GM12878 (cell line): ENCODE measurements around the gene GBP4. TPM values are rescaled to one million over a fixed set of nuclear protein-coding genes. Genes with fewer than 3 reads are reported as not detected.

Experiments used
- ATAC-seq: fragments of 200-7000 bp; cut with Tn5 transposase; 3 replicates; pipeline ENCODE4 v1.9.1; 2020; ENCODE audit warnings: mild to moderate bottlenecking, moderate library complexity
- BruUV-seq: library from RNA; stranded (reverse); fragments of 400-500 nt; replicated peaks from 2 replicates; lab custom pipeline; 2021; lab: Mats Ljungman, UMichigan
- CTCF ChIA-PET: fragments of 300-600 bp; sonication (Branson Sonifier 250); formaldehyde crosslinking; extraction: SDS; loops from one replicate; lab custom pipeline; 2021; ENCODE audit warnings: inconsistent platforms; lab: Yijun Ruan, JAX
- POLR2A ChIA-PET: fragments of 350-600 bp; formaldehyde crosslinking; extraction: SDS; loops from one replicate; lab custom pipeline; 2021; ENCODE audit warnings: inconsistent platforms; lab: Charles Lee
- RAD21 ChIA-PET: fragments of 300-600 bp; sonication (Branson Sonifier 250); formaldehyde crosslinking; loops from one replicate; lab custom pipeline; 2023; ENCODE audit warnings: antibody characterized with exemption; ENCODE audit not compliant: unreplicated experiment; lab: Charles Lee
- SMC1A ChIA-PET: fragments of 300-600 bp; sonication (Branson Sonifier 250); formaldehyde crosslinking; loops from one replicate; lab custom pipeline; 2023; ENCODE audit not compliant: unreplicated experiment, uncharacterized antibody; lab: Charles Lee
- DNase-seq: peaks from one replicate; pipeline ENCODE4 v3.0.0-alpha.2; 2011; ENCODE audit warnings: low read depth, low spot score
- FAIRE-seq: peaks from 3 replicates; lab custom pipeline; 2011; peaks lifted over from hg19 to GRCh38; lab: Jason Lieb, UNC
- H2AFZ ChIP-seq: 2 replicates; pipeline ENCODE4 v1.6.0; 2011; ENCODE audit warnings: low read depth, low read length, control low read depth; ENCODE audit not compliant: control insufficient read depth
- H3K27ac ChIP-seq: 2 replicates; pipeline ENCODE4 v1.5.1; 2011; ENCODE audit warnings: control low read depth; ENCODE audit not compliant: control insufficient read depth, insufficient read depth
- H3K27me3 ChIP-seq, 2 experiments: replicated peaks in 1 of 2; 2 replicates each; pipeline versions ENCODE4 v1.6.0 to v1.6.1; 2011; ENCODE audit warnings: low read length in 1 of 2; ENCODE audit not compliant: control insufficient read depth in 2 of 2, insufficient read depth in 2 of 2
- H3K36me3 ChIP-seq, 2 experiments: 2 replicates each; pipeline ENCODE4 v1.5.1; 2011; ENCODE audit warnings: low read length in 1 of 2; ENCODE audit not compliant: control insufficient read depth in 2 of 2, insufficient read depth in 2 of 2
- H3K4me1 ChIP-seq: 2 replicates; pipeline ENCODE4 v1.6.1; 2011; ENCODE audit warnings: mild to moderate bottlenecking, low read length, moderate library complexity, mixed read lengths; ENCODE audit not compliant: control insufficient read depth, insufficient read depth
- H3K4me2 ChIP-seq: 2 replicates; pipeline ENCODE4 v1.6.0; 2011; ENCODE audit warnings: control low read depth; ENCODE audit not compliant: control insufficient read depth, insufficient read depth
- H3K4me3 ChIP-seq: fragments of 200-600 bp; sonication (generic); 2 replicates; pipeline ENCODE4 v1.5.1; 2016
- H3K79me2 ChIP-seq: 2 replicates; pipeline ENCODE4 v1.6.0; 2011; ENCODE audit warnings: low read length; ENCODE audit not compliant: control insufficient read depth, insufficient read depth
- H3K9ac ChIP-seq: 2 replicates; pipeline ENCODE4 v1.8.0; 2011; ENCODE audit warnings: low read length, control low read depth, mixed read lengths; ENCODE audit not compliant: control insufficient read depth, insufficient read depth
- H3K9me3 ChIP-seq: replicated peaks from 3 replicates; pipeline ENCODE4 v1.5.1; 2011; ENCODE audit warnings: mild to moderate bottlenecking, low read length; ENCODE audit not compliant: control insufficient read depth, insufficient read depth
- H4K20me1 ChIP-seq: 2 replicates; pipeline ENCODE4 v1.6.0; 2011; ENCODE audit not compliant: control insufficient read depth, insufficient read depth
- ATF2 ChIP-seq: IDR thresholded peaks from 2 replicates; pipeline ENCODE4 v1.6.1; 2012; ENCODE audit warnings: low read length, inconsistent platforms
- BCL3 ChIP-seq: IDR thresholded peaks from 2 replicates; pipeline ENCODE4 v1.6.1; 2011; ENCODE audit warnings: borderline replicate concordance, low read depth, mild to moderate bottlenecking, moderate library complexity, low read length; ENCODE audit not compliant: insufficient read depth, poor library complexity, severe bottlenecking
- CHD2 ChIP-seq: IDR thresholded peaks from 2 replicates; pipeline ENCODE4 v1.6.1; 2011; ENCODE audit warnings: low read depth, low read length, improper control_type of control experiment, borderline replicate concordance
- ESRRA ChIP-seq: IDR thresholded peaks from 2 replicates; pipeline ENCODE4 v1.6.1; 2012; ENCODE audit warnings: mild to moderate bottlenecking, low read length, improper control_type of control experiment
- ETV6 ChIP-seq, 2 experiments: fragments of 450-650 bp in 1 of 2; IDR thresholded peaks in 1 of 2; conservative IDR thresholded peaks in 1 of 2; 2 replicates each; pipeline ENCODE4 v1.6.1; 2014; ENCODE audit warnings: antibody characterized with exemption in 1 of 2, borderline replicate concordance in 1 of 2, low read depth in 1 of 2, mild to moderate bottlenecking in 1 of 2, moderate library complexity in 1 of 2
- MXI1 ChIP-seq: fragments of 150-350 bp; IDR thresholded peaks from 2 replicates; pipeline ENCODE4 v1.6.1; 2011; ENCODE audit warnings: low read depth, mild to moderate bottlenecking, inconsistent platforms, low read length, improper control_type of control experiment
- MYB ChIP-seq: fragments of 150-350 bp; IDR thresholded peaks from 2 replicates; pipeline ENCODE4 v1.6.1; 2014; ENCODE audit warnings: mild to moderate bottlenecking, low read depth, low read length, borderline replicate concordance
- NR2C2 ChIP-seq: IDR thresholded peaks from 2 replicates; pipeline ENCODE4 v1.6.1; 2011; ENCODE audit warnings: borderline replicate concordance, low read depth; ENCODE audit not compliant: control insufficient read depth, insufficient read length
- NRF1 ChIP-seq: conservative IDR thresholded peaks from 2 replicates; pipeline ENCODE4 v1.6.1; 2011; ENCODE audit warnings: mild to moderate bottlenecking, low read depth, low read length, improper control_type of control experiment
- PAX5 ChIP-seq: IDR thresholded peaks from 2 replicates; pipeline ENCODE4 v1.6.1; 2011; ENCODE audit warnings: low read depth, low read length, borderline replicate concordance
- RB1 ChIP-seq: fragments of 450-650 bp; formaldehyde crosslinking; IDR thresholded peaks from 2 replicates; pipeline ENCODE4 v1.6.1; 2017; ENCODE audit warnings: mild to moderate bottlenecking, borderline replicate concordance
- TCF7 ChIP-seq: IDR thresholded peaks from 2 replicates; pipeline ENCODE4 v1.6.1; 2014; ENCODE audit warnings: antibody characterized with exemption, borderline replicate concordance
- ZBTB11 ChIP-seq: fragments of 450-650 bp; formaldehyde crosslinking; IDR thresholded peaks from 2 replicates; pipeline ENCODE4 v1.5.0; 2022; ENCODE audit warnings: mild to moderate bottlenecking, missing genetic modification characterization
- WGBS: methylation state at CpG from one replicate; pipeline ENCODE4 v1.1.6; 2016; ENCODE audit warnings: low lambda C conversion rate; ENCODE audit not compliant: insufficient replicate concordance, insufficient coverage; ENCODE audit errors: missing lambda C conversion rate; 5-methylcytosine and 5-hydroxymethylcytosine counted together
- in situ Hi-C: fragments of 300-500 bp; cut with MboI; formaldehyde crosslinking; loops from 9 replicates; pipeline ENCODE4 v1.14.3; 2018; ENCODE audit warnings: mixed read lengths
- intact Hi-C: fragments of 100-400 bp; cut with micrococcal nuclease; formaldehyde crosslinking; loops from one replicate; pipeline ENCODE4 v1.14.2; 2022; ENCODE audit not compliant: unreplicated experiment
- polyA plus RNA-seq, 11 experiments: library from polyadenylated mRNA; depleted of rRNA in 4 of 11; unstranded in 6 of 11; stranded (reverse) in 5 of 11; fragments of >200 nt; fragmentation: Nextera tagmentation in 4 of 11; fragmentation: Illumina TruSeq in 1 of 11; extraction: Ambion mirVana in 4 of 11; extraction: Trizol in 1 of 11; gene quantifications; 1 replicate in 1 of 11; 2 replicates in 10 of 11; pipeline versions ENCODE4 v1.2.1 to v1.2.3, GENCODE V29; 2011 to 2016; ENCODE audit warnings: inconsistent platforms in 2 of 11, missing spikeins in 2 of 11, low read depth in 1 of 11
- total RNA-seq, 4 experiments: library from RNA; depleted of rRNA in 3 of 4; stranded (reverse); fragments of >200 nt in 3 of 4; fragmentation: Illumina TruSeq in 1 of 4; extraction: Trizol in 1 of 4; gene quantifications; 2 replicates each; pipeline versions ENCODE4 v1.2.1 to v1.2.3, GENCODE V29; 2013 to 2021

Gene GBP4
- total and polyA plus RNA-seq, 10 of the 15 experiments (the other 5 are each of a cell fraction or from before 2014, with no cell fraction given): 2.4 to 41.9 (median 3.5) TPM

- 27% methylated on average over 1 of the region's 1 CpG for WGBS
- TF ChIP-seq RB1 (no peak), NRF1 (no peak), BCL3 (no peak), NR2C2 (no peak), ESRRA (no peak), ZBTB11 (CRISPR knock-in tag) (no peak), ATF2 (no peak), TCF7 (no peak), PAX5 (no peak), CHD2 (no peak), MYB (no peak), MXI1 (no peak), ETV6 (conservative IDR thresholded peaks at IDR 0.05 in 1 of 2, IDR thresholded peaks at IDR 0.05 in 1 of 2; ENCODE audit: borderline replicate concordance in 1 of 2, low read depth in 1 of 2) (no peak)
Observed at GRCh38 chr1:89213347-89213746, 14.6 kb upstream of the GBP4 start.

More at GRCh38 chr1:89213347-89213746, 14.6 kb upstream of the GBP4 start:
- in situ Hi-C loops (no loop called here), intact Hi-C loops (no loop called here)
- ChIA-PET RAD21 (no interaction called here), CTCF (interaction anchor here (0.9 kb wide), 1 partner anchor 21 kb away, joined by 3 read pairs; no protein-coding TSS in a partner anchor), SMC1A (interaction anchor here (1.0 kb wide), 1 partner anchor 110 kb away, joined by 3 read pairs; no protein-coding TSS in a partner anchor), POLR2A (no interaction called here)
- H3K4me2 ChIP-seq: no peak overlapping the region
- no peaks in the 10 kb centered on the region for H3K79me2 ChIP-seq
- no peak overlapping the region for H3K4me3 ChIP-seq
- no peak overlapping the region for H2AFZ ChIP-seq
- H3K27ac ChIP-seq: no peak overlapping the region
- ATAC-seq (no peak), FAIRE-seq (no peak), DNase-seq (no peak)
- no TSS peak for BruUV-seq
- H3K4me1 ChIP-seq: no peaks in the 10 kb centered on the region
- H4K20me1 ChIP-seq: no peaks in the 10 kb centered on the region
- H3K9me3 ChIP-seq: peaks cover 1% of the 10 kb centered on the region; the same call in 1 of the 3 replicates
- H3K36me3 ChIP-seq: no peaks in the 10 kb centered on the region
- no peaks in the 10 kb centered on the region for H3K27me3 ChIP-seq
- no peak overlapping the region for H3K9ac ChIP-seq
